Measurements from ENCODE around the gene UBIAD1.
A peak's percentile ranks its signal among the peaks of the same experiment; 100 is the strongest.

The UBIAD1 gene

GRCh38 chr1:11334261-11334804 lies 61.3 kb downstream of the UBIAD1 start:
- DNase-seq (ENCODE audit: insufficient read length) = no peak
- FAIRE-seq = no peak
- no peak for TF ChIP-seq TAF1 (IDR thresholded peaks at IDR 0.05; ENCODE audit: borderline replicate concordance, low read depth, low read length)
- no peak for TF ChIP-seq POLR2AphosphoS5 (IDR thresholded peaks at IDR 0.05; ENCODE audit: low read depth, low read length)
- TF ChIP-seq POLR2A (IDR thresholded peaks at IDR 0.05; ENCODE audit: low read depth, low read length) = no peak

GRCh38 chr1:11334821-11335220 lies 61.8 kb downstream of the UBIAD1 start:
- TF ChIP-seq TAF1 (IDR thresholded peaks at IDR 0.05; ENCODE audit: borderline replicate concordance, low read depth, low read length) = no peak
- DNase-seq (ENCODE audit: insufficient read length) (no peak), FAIRE-seq (no peak)

- FAIRE-seq (peak; percentile 90), DNase-seq (ENCODE audit: insufficient read length) (peak; percentile 71)
- TF ChIP-seq TAF1 (IDR thresholded peaks at IDR 0.05; ENCODE audit: borderline replicate concordance, low read depth, low read length) (no peak), POLR2A (IDR thresholded peaks at IDR 0.05; ENCODE audit: low read depth, low read length) (no peak), POLR2AphosphoS5 (IDR thresholded peaks at IDR 0.05; ENCODE audit: low read depth, low read length) (no peak)
Observed at GRCh38 chr1:11335417-11336056, 62.5 kb downstream of the UBIAD1 start.

- TF ChIP-seq POLR2A (IDR thresholded peaks at IDR 0.05; ENCODE audit: low read depth, low read length) (no peak), TAF1 (IDR thresholded peaks at IDR 0.05; ENCODE audit: borderline replicate concordance, low read depth, low read length) (no peak), POLR2AphosphoS5 (IDR thresholded peaks at IDR 0.05; ENCODE audit: low read depth, low read length) (no peak)
- peak; percentile 73 for DNase-seq (ENCODE audit: insufficient read length)
- FAIRE-seq = no peak
Observed at GRCh38 chr1:11337580-11338073, 64.6 kb downstream of the UBIAD1 start.
